ENCODE results near the gene NEURL3.
"Not testable (repeated sequence)": the region's sequence is repeated elsewhere in the genome, so short reads cannot be mapped to it uniquely, and the experiment has no call there.

NEURL3 gene

GRCh38 chr2:96477458-96477857 is 27.7 kb downstream of the NEURL3 start:
- no peak for DNase-seq

- no peak for DNase-seq
Measured at GRCh38 chr2:96471772-96472171, 33.4 kb downstream of the NEURL3 start.

- peak; percentile 39 to 64 for DNase-seq
Measured at GRCh38 chr2:96470636-96471035, 34.5 kb downstream of the NEURL3 start.

GRCh38 chr2:96470109-96470508 is 35.0 kb downstream of the NEURL3 start:
- DNase-seq: no peak

GRCh38 chr2:96468904-96469303 is 36.3 kb downstream of the NEURL3 start:
- no peak for DNase-seq

- DNase-seq: no peak
Measured at GRCh38 chr2:96464651-96465050, 40.5 kb downstream of the NEURL3 start.

- DNase-seq: no peak
Measured at GRCh38 chr2:96464061-96464460, 41.1 kb downstream of the NEURL3 start.

- DNase-seq: no peak
Measured at GRCh38 chr2:96463119-96463518, 42.0 kb downstream of the NEURL3 start.

- not testable (repeated sequence) for DNase-seq
Measured at GRCh38 chr2:96461616-96462015, 43.5 kb downstream of the NEURL3 start.

GRCh38 chr2:96452053-96452452 is 53.1 kb downstream of the NEURL3 start:
- DNase-seq: no peak

GRCh38 chr2:96449637-96450036 is 55.5 kb downstream of the NEURL3 start:
- DNase-seq: no peak

- no peak for DNase-seq
Measured at GRCh38 chr2:96449174-96449573, 56.0 kb downstream of the NEURL3 start.

GRCh38 chr2:96447726-96448125 is 57.4 kb downstream of the NEURL3 start:
- DNase-seq: no peak
